AG09309 (cell line): Measurements from ENCODE around the gene ANTXR1.

Experiments used
- DNase-seq: peaks from one replicate; pipeline ENCODE4 v3.0.0-alpha.2; 2010; ENCODE audit warnings: low read depth
- H3K4me3 ChIP-seq: 2 replicates; pipeline ENCODE4 v1.5.1; 2011; ENCODE audit warnings: mild to moderate bottlenecking, low read depth, low read length, moderate library complexity; ENCODE audit not compliant: control insufficient read depth
- TF ChIP-seq, protein P1 (sequence below): IDR thresholded peaks from 2 replicates; pipeline ENCODE4 v1.5.1; 2011; ENCODE audit warnings: mild to moderate bottlenecking, low read depth, low read length, inconsistent platforms; ENCODE audit not compliant: insufficient read depth, control insufficient read depth; ENCODE audit errors: missing control alignments

Gene ANTXR1

DNA sequence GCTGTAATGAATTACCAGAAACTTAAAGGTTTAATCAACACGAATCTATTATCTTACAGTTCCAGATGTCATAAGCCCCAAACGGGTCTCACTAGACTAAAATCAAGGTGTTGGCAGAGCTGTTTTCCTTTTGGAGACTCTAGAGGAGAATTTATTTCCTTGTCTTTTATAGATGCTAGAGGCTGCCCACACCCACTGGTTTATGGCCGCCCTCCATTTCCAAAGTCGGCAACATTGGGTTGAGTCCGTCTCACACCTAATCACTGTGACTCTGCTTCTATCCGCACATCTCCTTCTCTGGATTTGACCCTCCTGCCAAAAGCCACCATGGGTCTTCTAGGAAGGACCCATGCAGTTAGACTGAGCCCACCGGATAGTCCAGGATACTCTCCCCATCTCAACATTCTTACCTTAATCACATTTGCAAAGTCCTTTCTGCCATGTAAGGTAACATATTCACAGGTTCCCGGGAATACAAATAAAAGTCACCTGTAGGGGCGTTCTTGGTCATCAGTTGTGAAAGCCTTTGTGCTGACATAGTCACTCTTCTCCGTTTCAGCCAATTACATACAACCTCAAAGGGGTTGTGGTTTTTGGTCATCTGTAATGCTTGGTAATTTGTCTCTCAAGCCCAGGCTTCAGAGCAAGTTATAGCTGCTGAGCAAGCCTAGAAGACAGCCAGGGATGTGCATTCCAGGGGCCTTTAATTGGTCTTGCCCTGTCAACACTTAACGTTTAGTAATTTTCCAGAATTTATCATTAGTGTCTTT, 179.4 kb downstream of the ANTXR1 start:
- TF ChIP-seq, protein P1, sequence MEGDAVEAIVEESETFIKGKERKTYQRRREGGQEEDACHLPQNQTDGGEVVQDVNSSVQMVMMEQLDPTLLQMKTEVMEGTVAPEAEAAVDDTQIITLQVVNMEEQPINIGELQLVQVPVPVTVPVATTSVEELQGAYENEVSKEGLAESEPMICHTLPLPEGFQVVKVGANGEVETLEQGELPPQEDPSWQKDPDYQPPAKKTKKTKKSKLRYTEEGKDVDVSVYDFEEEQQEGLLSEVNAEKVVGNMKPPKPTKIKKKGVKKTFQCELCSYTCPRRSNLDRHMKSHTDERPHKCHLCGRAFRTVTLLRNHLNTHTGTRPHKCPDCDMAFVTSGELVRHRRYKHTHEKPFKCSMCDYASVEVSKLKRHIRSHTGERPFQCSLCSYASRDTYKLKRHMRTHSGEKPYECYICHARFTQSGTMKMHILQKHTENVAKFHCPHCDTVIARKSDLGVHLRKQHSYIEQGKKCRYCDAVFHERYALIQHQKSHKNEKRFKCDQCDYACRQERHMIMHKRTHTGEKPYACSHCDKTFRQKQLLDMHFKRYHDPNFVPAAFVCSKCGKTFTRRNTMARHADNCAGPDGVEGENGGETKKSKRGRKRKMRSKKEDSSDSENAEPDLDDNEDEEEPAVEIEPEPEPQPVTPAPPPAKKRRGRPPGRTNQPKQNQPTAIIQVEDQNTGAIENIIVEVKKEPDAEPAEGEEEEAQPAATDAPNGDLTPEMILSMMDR, result no peak
- H3K4me3 ChIP-seq, result no peak overlapping the region
- no peak for DNase-seq

DNA sequence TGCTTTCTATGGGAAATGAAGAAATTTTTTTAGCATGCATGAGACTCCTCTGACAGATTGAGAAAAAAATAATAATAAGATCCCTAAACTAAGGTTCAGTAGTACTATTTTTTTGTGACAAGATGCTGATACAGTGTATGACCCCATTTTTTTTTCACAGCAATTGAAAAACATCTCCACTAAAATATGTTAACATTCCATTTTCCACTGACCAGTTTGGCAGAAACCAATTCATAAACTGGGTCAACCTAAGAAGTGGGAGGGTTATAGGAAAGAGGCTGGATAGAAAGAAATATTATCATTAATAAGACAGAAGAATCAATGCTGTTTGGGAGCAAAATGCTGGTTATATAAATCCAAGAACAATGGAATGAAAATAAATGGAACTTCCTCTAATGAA, 182.7 kb downstream of the ANTXR1 start:
- no peak for DNase-seq
- TF ChIP-seq, protein P1, result no peak
- H3K4me3 ChIP-seq, result no peak overlapping the region

DNA sequence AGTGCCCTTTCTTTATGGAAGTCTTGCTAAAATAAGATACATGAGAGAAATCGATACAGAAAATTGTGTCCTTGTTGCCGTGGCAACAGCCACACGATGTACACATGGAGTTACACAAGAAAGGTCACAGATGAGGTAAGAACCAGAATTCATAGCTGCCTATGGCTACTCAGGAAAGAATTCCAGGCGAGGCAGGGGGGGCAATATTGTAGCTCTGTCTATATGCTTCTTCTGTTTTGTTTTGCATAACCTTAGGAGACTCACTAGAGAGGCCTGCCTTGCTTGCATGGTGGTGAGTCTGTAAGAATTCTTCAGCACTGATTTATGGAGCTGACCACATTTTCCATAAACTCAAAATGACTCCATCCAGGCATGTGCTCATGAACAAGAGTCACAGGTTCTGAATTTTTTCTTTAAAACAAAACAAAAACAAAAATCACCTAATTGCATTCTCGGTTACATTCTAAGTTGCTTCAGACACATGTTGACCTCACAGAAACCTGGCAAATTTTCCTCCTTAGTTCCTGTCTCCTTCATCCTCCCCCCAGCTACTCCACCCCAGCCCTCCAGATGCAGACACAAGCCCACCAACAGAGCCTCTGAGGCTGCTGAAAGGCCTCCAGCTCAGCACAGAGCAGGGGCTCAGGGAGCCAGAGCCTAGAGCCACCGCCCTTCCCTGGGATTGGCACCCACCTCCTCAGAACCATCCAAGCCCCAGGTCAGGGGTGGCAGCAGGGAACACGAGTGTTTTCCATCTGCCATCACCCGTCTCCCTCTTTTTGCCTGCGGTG, 183.5 kb downstream of the ANTXR1 start:
- peak; percentile 93 for DNase-seq
- no peak overlapping the region for H3K4me3 ChIP-seq
- TF ChIP-seq, protein P1, result no peak

DNA sequence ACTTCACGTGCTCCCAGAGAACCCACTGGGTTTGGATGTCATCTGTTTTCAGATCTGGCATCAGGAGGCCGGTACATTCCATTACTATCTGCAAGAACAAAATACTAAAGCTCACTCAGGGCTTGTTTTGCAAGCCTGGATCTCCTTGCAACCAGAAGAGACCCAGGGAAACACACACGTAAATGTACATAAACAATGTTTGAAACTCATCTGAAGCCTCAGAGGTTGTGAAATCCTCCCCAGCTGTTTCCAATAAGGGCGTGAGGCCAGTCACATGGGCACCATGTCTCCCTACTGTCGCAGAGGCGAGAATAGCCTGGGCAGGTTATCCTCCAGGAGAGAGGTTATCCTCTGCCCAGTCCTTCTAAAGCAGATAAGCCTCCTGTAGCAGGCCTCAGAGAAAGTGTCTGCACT, 187.1 kb downstream of the ANTXR1 start:
- DNase-seq, result peak; percentile 68
- TF ChIP-seq, protein P1, result no peak
- H3K4me3 ChIP-seq, result no peak overlapping the region

DNA sequence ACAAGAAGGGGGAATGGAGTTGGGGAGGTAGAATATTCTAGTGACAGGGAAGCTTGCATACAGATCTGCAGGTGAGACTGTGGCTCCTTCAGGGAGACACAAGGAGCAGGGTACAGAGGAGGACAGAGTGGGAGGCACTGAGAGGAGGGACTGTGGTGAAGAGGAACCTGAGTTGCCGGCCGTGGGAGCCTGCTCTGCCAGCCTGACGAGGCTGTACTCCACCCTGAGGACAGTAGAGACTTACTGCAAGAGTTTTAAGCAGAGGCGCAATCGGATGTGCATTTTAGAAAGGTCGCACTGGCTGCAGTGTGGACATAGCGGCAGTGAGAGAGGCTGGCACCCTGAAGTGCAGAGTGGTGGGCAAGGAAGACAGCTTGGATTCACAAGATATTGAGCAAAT, 188.3 kb downstream of the ANTXR1 start:
- DNase-seq, result no peak
- H3K4me3 ChIP-seq, result no peak overlapping the region
- TF ChIP-seq, protein P1, result no peak

DNA sequence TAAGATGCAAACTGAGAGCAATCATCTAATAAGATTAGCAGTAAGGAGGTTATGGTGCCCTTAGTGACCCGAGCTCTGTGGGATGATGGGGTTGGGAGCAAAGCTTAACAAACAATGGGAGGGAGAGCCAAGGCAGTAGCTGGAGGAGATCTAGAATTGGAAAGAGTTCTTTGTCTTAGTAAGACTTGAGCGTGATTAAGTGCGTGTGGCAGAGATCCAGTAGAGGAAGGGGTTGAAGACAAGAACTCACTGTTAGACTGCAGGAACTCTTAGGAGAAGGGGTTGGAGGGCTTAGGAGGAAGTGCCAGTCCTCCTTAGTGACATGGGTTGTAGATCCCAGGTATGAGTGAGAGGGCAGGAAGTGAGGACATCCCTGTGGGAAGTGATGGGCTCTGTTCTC, 189.3 kb downstream of the ANTXR1 start:
- no peak for DNase-seq
- H3K4me3 ChIP-seq, result no peak overlapping the region
- TF ChIP-seq, protein P1, result no peak
